Neuronal stem cell (in vitro differentiated cells): Measurements from ENCODE around the gene SGF29.
"Not testable (repeated sequence)": the region's sequence is repeated elsewhere in the genome, so short reads cannot be mapped to it uniquely, and the experiment has no call there.

Source experiments
- DNase-seq: peaks from one replicate; pipeline ENCODE4 v3.0.0-alpha.2; 2013; ENCODE audit warnings: low spot score
- H2AFZ ChIP-seq: one replicate; pipeline ENCODE4 v1.6.1; 2013; ENCODE audit warnings: mild to moderate bottlenecking, low read length, inconsistent platforms
- H2AK5ac ChIP-seq: 2 replicates; pipeline ENCODE4 v1.6.1; 2013; ENCODE audit warnings: low read depth, mild to moderate bottlenecking, inconsistent platforms, low read length, moderate library complexity, mixed read lengths
- H2BK120ac ChIP-seq: 2 replicates; pipeline ENCODE4 v1.6.1; 2013; ENCODE audit warnings: low read depth, mild to moderate bottlenecking, inconsistent platforms, low read length, moderate library complexity, mixed read lengths
- H2BK12ac ChIP-seq: one replicate; pipeline ENCODE4 v1.6.1; 2013; ENCODE audit warnings: low read length, inconsistent platforms
- H2BK15ac ChIP-seq: 2 replicates; pipeline ENCODE4 v1.6.1; 2013; ENCODE audit warnings: mild to moderate bottlenecking, low read length, inconsistent platforms, mixed read lengths
- H2BK5ac ChIP-seq: one replicate; pipeline ENCODE4 v1.6.1; 2013; ENCODE audit warnings: inconsistent platforms, mild to moderate bottlenecking, low read length, moderate library complexity
- H3K14ac ChIP-seq: one replicate; pipeline ENCODE4 v1.6.1; 2013; ENCODE audit warnings: low read length, inconsistent platforms
- H3K18ac ChIP-seq: 2 replicates; pipeline ENCODE4 v1.6.1; 2013; ENCODE audit warnings: low read length, inconsistent platforms
- H3K23ac ChIP-seq: 2 replicates; pipeline ENCODE4 v1.6.1; 2013; ENCODE audit warnings: low read depth, mild to moderate bottlenecking, mixed read lengths, low read length, inconsistent platforms; ENCODE audit not compliant: poor library complexity
- H3K27ac ChIP-seq: replicated peaks from 3 replicates; pipeline ENCODE4 v1.5.1; 2013; ENCODE audit warnings: low read length, inconsistent platforms
- H3K27me3 ChIP-seq, 3 experiments: 2 replicates each; pipeline ENCODE4 v1.6.1; 2013; ENCODE audit warnings: low read length in 3 of 3, mild to moderate bottlenecking in 2 of 3, inconsistent platforms in 1 of 3, low read depth in 1 of 3, mixed read lengths in 1 of 3, moderate library complexity in 1 of 3; ENCODE audit not compliant: control insufficient read depth in 3 of 3, insufficient read depth in 3 of 3
- H3K36me3 ChIP-seq, 2 donors: replicated peaks in 1 of 2; 2 replicates each; pipeline ENCODE4 v1.6.1; 2013; ENCODE audit warnings: low read length in 2 of 2; ENCODE audit not compliant: control insufficient read depth in 2 of 2, insufficient read depth in 2 of 2
- H3K4ac ChIP-seq: 2 replicates; pipeline ENCODE4 v1.6.1; 2013; ENCODE audit warnings: inconsistent platforms, mild to moderate bottlenecking, low read length, moderate library complexity
- H3K4me1 ChIP-seq, 2 donors: 1 replicate in 1 of 2; 2 replicates in 1 of 2; pipeline ENCODE4 v1.6.1; 2013; ENCODE audit warnings: low read length in 2 of 2, low read depth in 1 of 2; ENCODE audit not compliant: control insufficient read depth in 2 of 2, insufficient read depth in 1 of 2
- H3K4me2 ChIP-seq: one replicate; pipeline ENCODE4 v1.6.1; 2013; ENCODE audit warnings: mild to moderate bottlenecking, low read length, inconsistent platforms; ENCODE audit not compliant: insufficient read depth, poor library complexity, severe bottlenecking
- H3K4me3 ChIP-seq, 2 donors: 2 replicates each; pipeline ENCODE4 v1.5.1; 2013; ENCODE audit warnings: low read length in 2 of 2, mild to moderate bottlenecking in 2 of 2, inconsistent platforms in 1 of 2, moderate library complexity in 1 of 2
- H3K79me1 ChIP-seq: one replicate; pipeline ENCODE4 v1.6.1; 2013; ENCODE audit warnings: low read depth, mild to moderate bottlenecking, inconsistent platforms, low read length, moderate library complexity
- H3K9ac ChIP-seq: one replicate; pipeline ENCODE4 v1.6.1; 2013; ENCODE audit warnings: mild to moderate bottlenecking, low read depth, low read length, inconsistent platforms; ENCODE audit not compliant: poor library complexity
- H3K9me3 ChIP-seq, 2 donors: replicated peaks in 1 of 2; 2 replicates each; pipeline versions ENCODE3 to v1.6.1; 2013; ENCODE audit warnings: low read length in 2 of 2, mild to moderate bottlenecking in 2 of 2, inconsistent platforms in 1 of 2, low read depth in 1 of 2, mixed read lengths in 1 of 2, moderate library complexity in 1 of 2; ENCODE audit not compliant: control insufficient read depth in 2 of 2, insufficient read depth in 1 of 2
- H4K8ac ChIP-seq: one replicate; pipeline ENCODE4 v1.6.1; 2013; ENCODE audit warnings: low read depth, mild to moderate bottlenecking, inconsistent platforms, low read length, moderate library complexity
- H4K91ac ChIP-seq: one replicate; pipeline ENCODE4 v1.6.1; 2013; ENCODE audit warnings: low read length, low read depth, mild to moderate bottlenecking, inconsistent platforms; ENCODE audit not compliant: poor library complexity
- WGBS, 2 donors: extraction: QIAGEN DNeasy Blood & Tissue Kit; methylation state at CpG; one replicate each; pipeline ENCODE4 v1.1.7; 2013; ENCODE audit warnings: missing lambda C conversion rate in 2 of 2, mixed read lengths in 1 of 2; ENCODE audit not compliant: insufficient read length in 2 of 2, insufficient replicate concordance in 1 of 2; ENCODE audit errors: extremely low coverage in 2 of 2; 5-methylcytosine and 5-hydroxymethylcytosine counted together

SGF29 gene

DNA sequence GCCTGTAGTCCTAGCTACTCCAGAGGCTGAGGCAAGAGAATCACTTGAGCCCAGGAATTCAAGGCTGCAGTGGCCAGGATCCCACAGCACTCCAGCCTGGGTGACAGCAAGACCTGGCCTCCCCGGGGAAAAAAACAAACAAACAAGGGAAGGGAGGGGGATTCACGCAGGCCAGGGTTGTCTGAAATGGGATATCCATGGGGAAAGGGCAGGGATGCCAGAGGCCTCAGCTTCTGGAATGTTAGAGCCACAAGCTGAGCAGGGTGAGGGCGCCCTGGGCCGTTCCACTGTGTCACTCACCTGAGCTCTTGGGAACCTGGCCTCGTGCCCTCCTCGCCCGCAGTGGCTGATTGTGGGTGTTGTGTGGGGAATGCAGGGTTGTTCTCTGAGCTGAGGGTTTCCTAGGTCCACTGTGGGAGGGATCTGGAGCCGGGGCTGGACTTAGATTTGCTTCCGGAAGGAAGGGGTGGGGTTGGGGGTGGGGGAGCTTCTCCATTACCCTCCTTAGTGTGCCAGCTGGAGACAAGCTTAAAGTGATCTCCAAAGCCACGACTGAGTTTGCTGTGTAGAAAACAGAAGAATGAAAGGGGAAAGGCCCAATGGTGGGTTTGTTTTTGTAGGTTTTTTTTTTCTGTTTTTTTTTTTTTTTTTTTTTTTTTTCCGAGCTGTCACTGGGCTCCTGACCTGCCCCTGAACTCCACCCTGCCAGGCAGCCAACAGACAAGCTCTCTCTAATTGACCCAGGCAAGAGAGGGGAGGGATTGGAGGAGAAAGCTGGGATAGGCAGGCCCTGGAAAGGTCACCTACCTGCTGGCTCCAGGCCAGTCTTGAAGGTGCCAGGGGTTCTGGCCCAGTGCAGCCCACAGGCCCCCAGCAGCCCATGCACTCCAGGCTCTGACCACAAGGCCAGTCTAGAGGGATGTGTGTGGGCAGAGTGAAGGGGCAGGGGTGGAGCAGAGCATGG, 56.2 kb downstream of the SGF29 start, which contains the start of gene SULT1A1:
Gene SULT1A1 (minus strand): TSS at position 414 of the 964 bp plus-strand sequence. CDS start 1,189 bp downstream, outside the sequence.
- Histone ChIP-seq H3K18ac (peak within 1 kb of the TSS; percentile 65), H2BK120ac (no peak within 1 kb of the TSS), H2AK5ac (no peak within 1 kb of the TSS), H3K27ac (no peak within 1 kb of the TSS), H2AFZ (peak within 1 kb of the TSS; percentile 68), H3K36me3 (no peaks in the 10 kb centered on the region), H3K27me3 (no peaks in the 10 kb centered on the region), H3K9ac (peak within 1 kb of the TSS; percentile 21), H3K23ac (no peak within 1 kb of the TSS), H2BK5ac (peak within 1 kb of the TSS; percentile 53), H3K4me1 (peaks cover 0 to 7% of the 10 kb centered on the region in 2 donors), H3K4me3 (no peak within 1 kb of the TSS), H3K79me1 (no peaks in the 10 kb centered on the region), H2BK15ac (peak within 1 kb of the TSS; percentile 58), H3K14ac (peak within 1 kb of the TSS; percentile 38), H3K9me3 (no peaks in the 10 kb centered on the region), H2BK12ac (no peak within 1 kb of the TSS), H3K4me2 (no peak within 1 kb of the TSS), H4K91ac (no peak within 1 kb of the TSS), H3K4ac (peak within 1 kb of the TSS; percentile 66), H4K8ac (no peak within 1 kb of the TSS)
- no CpG with 5 or more reads among the region's 11 CpGs for WGBS, 2 donors
- DNase-seq: no peak

DNA sequence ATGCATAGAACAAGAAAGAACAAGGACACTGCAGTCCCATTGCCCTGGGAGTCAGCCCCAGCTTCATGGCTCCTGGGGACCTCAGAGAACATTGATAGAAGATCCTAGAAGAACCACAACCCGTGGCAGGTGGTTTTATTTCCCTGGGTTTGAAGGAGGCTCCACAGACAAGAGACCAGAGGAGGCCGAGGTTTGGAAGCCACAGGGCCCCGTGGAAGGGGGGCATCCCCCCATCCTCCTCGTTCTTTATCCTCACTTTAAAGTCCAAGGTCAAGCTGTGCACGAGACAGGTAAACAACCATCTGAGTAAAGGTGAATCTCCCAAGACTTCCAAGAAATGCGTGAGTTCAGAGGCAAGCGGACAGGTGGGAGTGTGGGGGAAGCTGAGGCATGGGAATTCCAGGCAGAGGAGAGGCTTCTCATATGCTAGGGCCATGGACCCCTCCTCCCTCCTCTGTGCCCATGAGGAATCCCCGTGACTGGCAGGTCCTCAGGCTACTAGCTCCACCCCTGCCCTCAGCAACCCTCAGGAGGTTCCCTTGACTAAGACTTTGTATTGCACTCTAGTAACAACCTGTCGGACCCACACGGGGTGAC, 57.0 kb downstream of the SGF29 start:
- Histone ChIP-seq H3K4me3 (no peak overlapping the region), H2BK5ac (no peak overlapping the region), H3K27me3 (no peaks in the 10 kb centered on the region), H4K91ac (no peak overlapping the region), H3K23ac (no peak overlapping the region), H3K4me2 (no peak overlapping the region), H3K9ac (no peak overlapping the region), H3K27ac (no peak overlapping the region), H2BK12ac (no peak overlapping the region), H3K36me3 (no peaks in the 10 kb centered on the region), H3K18ac (peak overlapping the region; percentile 28), H3K4me1 (peaks cover 0 to 7% of the 10 kb centered on the region in 2 donors), H2BK15ac (no peak overlapping the region), H3K4ac (no peak overlapping the region), H2BK120ac (no peak overlapping the region), H2AFZ (peak overlapping the region; percentile 22), H3K79me1 (no peaks in the 10 kb centered on the region), H2AK5ac (no peak overlapping the region), H3K9me3 (no peaks in the 10 kb centered on the region), H4K8ac (no peak overlapping the region), H3K14ac (peak overlapping the region; percentile 38)
- no CpG with 5 or more reads among the region's 10 CpGs for WGBS, 2 donors
- no peak for DNase-seq

DNA sequence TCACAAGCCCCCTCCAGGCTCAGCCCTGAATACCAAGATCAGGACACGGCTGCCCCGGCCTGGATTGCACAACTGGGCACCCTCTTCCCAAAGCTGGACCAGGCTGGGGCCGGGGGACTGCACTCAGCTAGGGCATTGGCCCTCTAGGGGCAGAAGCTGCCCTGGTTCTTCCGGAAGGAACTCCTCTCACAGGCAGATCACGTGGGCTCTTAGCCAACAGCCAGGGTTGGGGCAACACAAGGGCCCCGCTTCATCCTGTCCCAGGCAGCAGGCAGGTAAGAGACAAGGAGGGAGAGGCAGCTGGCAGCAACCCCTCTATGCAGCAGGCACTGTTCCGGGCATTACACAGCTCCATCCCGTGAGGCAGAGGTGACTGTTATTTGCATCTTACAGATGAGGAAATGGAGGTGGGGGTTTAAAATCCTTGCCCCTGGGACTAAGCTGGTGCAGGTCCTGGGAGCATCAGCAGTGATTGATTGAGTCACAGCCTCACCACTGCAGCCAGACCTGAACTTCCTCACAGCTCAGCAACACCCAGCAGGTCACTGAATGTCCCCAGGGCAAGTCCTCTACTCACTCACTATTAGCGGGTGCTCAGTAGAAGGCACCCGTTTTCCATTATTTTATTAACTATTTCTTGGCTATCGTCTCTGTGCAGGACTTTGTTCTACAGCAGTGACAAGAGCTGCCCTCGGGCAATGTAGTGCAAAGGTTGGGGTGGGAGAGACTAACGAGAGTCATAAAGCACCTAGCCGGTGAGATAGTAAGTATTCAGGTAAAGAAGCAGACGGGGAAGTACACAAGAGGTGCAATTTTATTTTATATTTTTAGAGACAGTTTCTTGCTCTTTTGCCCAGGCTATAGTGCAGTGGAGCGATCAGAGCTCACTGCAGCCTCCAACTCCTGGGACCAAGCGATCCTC, 58.9 kb downstream of the SGF29 start:
- H3K4me2 ChIP-seq, DNase-seq: not testable (repeated sequence)

More for the DNA sequence above, 58.9 kb downstream of the SGF29 start:
- not testable (repeated sequence) for H2AFZ ChIP-seq, H3K27me3 ChIP-seq, H3K9ac ChIP-seq, H3K23ac ChIP-seq, H2BK12ac ChIP-seq, H3K14ac ChIP-seq, H3K4me3 ChIP-seq, H2AK5ac ChIP-seq, H3K36me3 ChIP-seq, H3K4ac ChIP-seq, H3K27ac ChIP-seq, H2BK5ac ChIP-seq, H4K8ac ChIP-seq, H3K9me3 ChIP-seq, H4K91ac ChIP-seq, H3K79me1 ChIP-seq, H3K18ac ChIP-seq, H2BK120ac ChIP-seq, H2BK15ac ChIP-seq, H3K4me1 ChIP-seq
- no CpG with 5 or more reads among the region's 17 CpGs for WGBS, 2 donors
